Inflammatory macrophage (primary cell): ENCODE data around the gene MADD.

Experiments used
- DNase-seq, 2 donors: peaks; one replicate each; pipeline ENCODE4 v3.0.0-alpha.2; 2020 to 2022

The MADD gene

GRCh38 chr11:47360341-47360740, 90.4 kb downstream of the MADD start:
- no peak for DNase-seq

- DNase-seq: no peak
Observed at GRCh38 chr11:47361419-47361818, 91.5 kb downstream of the MADD start.

- DNase-seq: no peak
Observed at GRCh38 chr11:47366020-47366490, 96.1 kb downstream of the MADD start.

- DNase-seq: no peak
Observed at GRCh38 chr11:47369676-47370075, 99.7 kb downstream of the MADD start.

- DNase-seq: peak in 1 of 2 donors; percentile 2
Observed at GRCh38 chr11:47372422-47372821, 102.5 kb downstream of the MADD start.

- DNase-seq: peak; percentile 72 to 78
Observed at GRCh38 chr11:47373876-47374719, 104.2 kb downstream of the MADD start.

GRCh38 chr11:47374720-47375019, 104.7 kb downstream of the MADD start:
- DNase-seq: no peak

- DNase-seq: peak; percentile 62 to 86
Observed at GRCh38 chr11:47375020-47375419, 105.1 kb downstream of the MADD start.

- DNase-seq: no peak
Observed at GRCh38 chr11:47375546-47376085, 105.7 kb downstream of the MADD start.

- peak; percentile 4 to 58 for DNase-seq
Observed at GRCh38 chr11:47376107-47376524, 106.2 kb downstream of the MADD start.

GRCh38 chr11:47376525-47377371, 106.8 kb downstream of the MADD start:
- DNase-seq: peak; percentile 90 to 94

GRCh38 chr11:47377571-47378009, 107.7 kb downstream of the MADD start:
- DNase-seq: peak; percentile 53 to 60

- DNase-seq: peak; percentile 96 to 98
Observed at GRCh38 chr11:47378010-47378835, 108.3 kb downstream of the MADD start, which contains the start of gene SPI1. SPI1 (minus strand) TSS chr11:47378547; CDS start chr11:47378353, 194 bp downstream.

GRCh38 chr11:47378836-47379170, 108.9 kb downstream of the MADD start:
- no peak for DNase-seq

- DNase-seq: no peak
Observed at GRCh38 chr11:47379317-47379716, 109.4 kb downstream of the MADD start.
